GM19452 (cell line): ENCODE results near the gene IL1RAPL1.

Experiments used
- ATAC-seq: cut with Tn5 transposase; IDR thresholded peaks from one replicate; pipeline ENCODE4 v1.9.1; 2021; ENCODE audit not compliant: unreplicated experiment

The IL1RAPL1 gene

GRCh38 chrX:28626515-28626914, 39.3 kb downstream of the IL1RAPL1 start:
- no peak for ATAC-seq

- no peak for ATAC-seq
Measured at GRCh38 chrX:28628120-28628519, 40.9 kb downstream of the IL1RAPL1 start.

GRCh38 chrX:28638775-28639174, 51.5 kb downstream of the IL1RAPL1 start:
- no peak for ATAC-seq

GRCh38 chrX:28639451-28639850, 52.2 kb downstream of the IL1RAPL1 start:
- ATAC-seq: no peak

GRCh38 chrX:28649541-28649940, 62.3 kb downstream of the IL1RAPL1 start:
- no peak for ATAC-seq

- no peak for ATAC-seq
Measured at GRCh38 chrX:28651186-28651585, 63.9 kb downstream of the IL1RAPL1 start.

- ATAC-seq: no peak
Measured at GRCh38 chrX:28659269-28659668, 72.0 kb downstream of the IL1RAPL1 start.

GRCh38 chrX:28665778-28666177, 78.5 kb downstream of the IL1RAPL1 start:
- no peak for ATAC-seq

GRCh38 chrX:28668303-28668702, 81.1 kb downstream of the IL1RAPL1 start:
- ATAC-seq: no peak

GRCh38 chrX:28668957-28669356, 81.7 kb downstream of the IL1RAPL1 start:
- ATAC-seq: no peak

- no peak for ATAC-seq
Measured at GRCh38 chrX:28670074-28670473, 82.8 kb downstream of the IL1RAPL1 start.

- ATAC-seq: no peak
Measured at GRCh38 chrX:28675173-28675572, 87.9 kb downstream of the IL1RAPL1 start.

- no peak for ATAC-seq
Measured at GRCh38 chrX:28693101-28693500, 105.9 kb downstream of the IL1RAPL1 start.

- ATAC-seq: no peak
Measured at GRCh38 chrX:28697732-28698131, 110.5 kb downstream of the IL1RAPL1 start.

GRCh38 chrX:28701222-28701621, 114.0 kb downstream of the IL1RAPL1 start:
- no peak for ATAC-seq

- ATAC-seq: no peak
Measured at GRCh38 chrX:28706964-28707363, 119.7 kb downstream of the IL1RAPL1 start.

- ATAC-seq: no peak
Measured at GRCh38 chrX:28709421-28709820, 122.2 kb downstream of the IL1RAPL1 start.

- no peak for ATAC-seq
Measured at GRCh38 chrX:28717864-28718263, 130.6 kb downstream of the IL1RAPL1 start.

GRCh38 chrX:28718450-28718849, 131.2 kb downstream of the IL1RAPL1 start:
- ATAC-seq: no peak

GRCh38 chrX:28719620-28720019, 132.4 kb downstream of the IL1RAPL1 start:
- no peak for ATAC-seq

GRCh38 chrX:28752330-28752729, 165.1 kb downstream of the IL1RAPL1 start:
- ATAC-seq: no peak

GRCh38 chrX:28756175-28756574, 168.9 kb downstream of the IL1RAPL1 start:
- ATAC-seq: no peak

- ATAC-seq: no peak
Measured at GRCh38 chrX:28756647-28757046, 169.4 kb downstream of the IL1RAPL1 start.

GRCh38 chrX:28757290-28757689, 170.0 kb downstream of the IL1RAPL1 start:
- no peak for ATAC-seq
